RWPE1 (cell line): ENCODE data around the gene ABHD11.

Experiments
- CTCF ChIA-PET: fragments of 350-600 bp; sonication (Branson Sonifier 250); formaldehyde crosslinking; extraction: SDS; loops from one replicate; lab custom pipeline; 2021; lab: Yijun Ruan, JAX
- POLR2A ChIA-PET: fragments of 400-600 bp; formaldehyde crosslinking; extraction: SDS; loops from one replicate; lab custom pipeline; 2020; ENCODE audit warnings: antibody characterized with exemption; ENCODE audit not compliant: low non-redundant PET; lab: Yijun Ruan, JAX
- DNase-seq: peaks from one replicate; pipeline ENCODE4 v3.0.0; 2012; ENCODE audit warnings: low spot score
- H3K27ac ChIP-seq: fragments of 450-650 bp; 2 replicates; pipeline ENCODE4 v1.5.1; 2017
- CTCF ChIP-seq: fragments of 450-650 bp; conservative IDR thresholded peaks from 2 replicates; pipeline ENCODE4 v1.5.1; 2017; ENCODE audit warnings: low read depth, mild to moderate bottlenecking

ABHD11 gene

DNA sequence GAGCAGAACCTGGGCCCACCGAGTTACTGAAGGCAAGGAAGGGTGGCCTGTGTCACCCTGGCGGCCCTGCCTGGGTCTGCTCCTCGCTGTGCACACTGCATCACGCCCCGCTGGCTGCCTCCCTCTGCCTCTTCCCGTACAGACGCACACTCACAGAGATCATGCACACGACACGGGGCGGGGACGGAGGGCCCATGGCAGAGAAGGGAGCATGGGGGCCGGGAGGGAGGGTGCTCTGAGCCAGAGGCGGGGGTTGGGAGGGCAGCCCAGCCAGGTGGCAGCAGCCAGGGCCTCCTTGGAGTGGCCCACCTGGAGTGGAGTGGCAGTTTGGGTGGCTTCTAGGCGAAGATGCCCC, 38.6 kb downstream of the ABHD11 start:
- CTCF ChIA-PET, result no interaction called here
- H3K27ac ChIP-seq, result peak overlapping the region; percentile 90
- DNase-seq, result no peak
- POLR2A ChIA-PET, result no interaction called here
- no peak for TF ChIP-seq CTCF

DNA sequence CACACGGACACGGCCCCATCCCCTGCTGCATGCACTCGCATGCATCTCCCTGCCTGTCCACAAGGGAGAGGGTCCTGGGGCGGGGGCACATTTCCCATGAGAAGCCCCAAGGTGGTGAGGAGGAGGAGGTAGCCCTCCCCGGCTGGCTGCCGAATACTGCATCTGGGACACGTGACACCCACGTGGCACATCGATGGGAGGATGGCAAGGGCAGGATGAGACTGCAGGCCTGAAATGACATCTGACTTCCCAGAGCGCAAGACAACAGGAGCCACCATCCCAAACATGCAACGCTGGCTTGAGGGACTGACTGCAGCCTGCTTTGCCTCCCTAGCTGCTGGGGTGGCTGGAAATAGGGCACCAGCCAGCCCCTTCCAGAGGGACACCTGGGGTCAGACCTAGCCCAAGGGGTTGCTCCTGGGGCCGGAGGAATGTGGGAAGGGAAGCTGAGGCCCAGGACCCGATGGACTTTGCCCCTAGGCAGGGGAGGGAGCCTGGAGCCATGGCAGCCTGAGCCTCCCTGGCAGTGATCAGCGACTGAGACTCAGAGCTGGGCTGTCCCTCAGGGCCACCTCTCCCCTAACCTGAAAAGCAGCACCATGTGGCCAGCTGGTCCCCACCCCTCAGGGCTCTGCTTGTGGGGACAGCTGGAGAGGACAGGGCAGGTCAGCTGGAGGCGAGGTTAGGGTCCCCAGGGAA, 39.1 kb downstream of the ABHD11 start:
- H3K27ac ChIP-seq, result peak overlapping the region; percentile 90
- ChIA-PET POLR2A (no interaction called here), CTCF (interaction anchor here (1.8 kb wide), 1 partner anchor 92 kb away, joined by 7 read pairs; no protein-coding TSS in a partner anchor)
- no peak for DNase-seq
- no peak for TF ChIP-seq CTCF

- ChIA-PET POLR2A (no interaction called here), CTCF (interaction anchor here (0.7 to 1.8 kb wide), 2 partner anchors 37 to 91 kb away, joined by 5 to 7 read pairs; no protein-coding TSS in a partner anchor)
- H3K27ac ChIP-seq, result peak overlapping the region; percentile 90
- no peak for TF ChIP-seq CTCF
- no peak for DNase-seq
Measured at GRCh38 chr7:73698410-73698809, 40.2 kb downstream of the ABHD11 start.

GRCh38 chr7:73696372-73696771, 42.2 kb downstream of the ABHD11 start:
- POLR2A ChIA-PET, result interaction anchor here (0.6 kb wide), 1 partner anchor 16 kb away, joined by 3 read pairs; no protein-coding TSS in a partner anchor
- 0 out of 2 replicates have a peak overlapping the region, but pooled peaks have one; percentile 90 for H3K27ac ChIP-seq
- no peak for DNase-seq
- CTCF ChIA-PET, result interaction anchor here (0.9 kb wide), 1 partner anchor 89 kb away, joined by 3 read pairs; no protein-coding TSS in a partner anchor
- TF ChIP-seq CTCF, result no peak

- no peak for DNase-seq
- TF ChIP-seq CTCF, result no peak
- CTCF ChIA-PET, result no interaction called here
- POLR2A ChIA-PET, result interaction anchor here (0.5 kb wide), 1 partner anchor 54 kb away, joined by 4 read pairs; no protein-coding TSS in a partner anchor
- H3K27ac ChIP-seq, result no peak overlapping the region
Measured at GRCh38 chr7:73690646-73691045, 48.0 kb downstream of the ABHD11 start.

GRCh38 chr7:73688288-73688687, 50.3 kb downstream of the ABHD11 start:
- no peak for DNase-seq
- no peak overlapping the region for H3K27ac ChIP-seq
- ChIA-PET POLR2A (no interaction called here), CTCF (interaction anchor here (1.0 kb wide), 1 partner anchor 12 kb away, joined by 3 read pairs; no protein-coding TSS in a partner anchor)
- no peak for TF ChIP-seq CTCF
